Left lobe of liver (tissue), 2 donors: ENCODE results near the gene ATG101. TPM values are rescaled to one million over a fixed set of nuclear protein-coding genes. Genes with fewer than 3 reads are reported as not detected.
A peak's percentile ranks its signal among the peaks of the same experiment; 100 is the strongest.

ENCODE experiments used
- ATAC-seq: fragments of 200-7000 bp; cut with Tn5 transposase; one replicate; pipeline ENCODE4 v1.9.1; 2020; ENCODE audit warnings: mild to moderate bottlenecking, moderate library complexity
- DNase-seq: peaks from one replicate; pipeline ENCODE4 v3.0.0-alpha.2; 2020; ENCODE audit warnings: low spot score
- total RNA-seq: library from RNA; stranded (reverse); gene quantifications from one replicate; pipeline ENCODE4 v1.2.1, GENCODE V29; 2021
- donor health status: DM: no; HTN: no; CAD: no; lungs with moderate emphysema.
- donor health status: DM: no; HTN: yes; CAD: no.

Gene ATG101
- 18.0 TPM for total RNA-seq

GRCh38 chr12:52069327-52070184 lies at the start of gene ATG101:
ATG101 (plus strand) TSS chr12:52069978; CDS start chr12:52073651, 3,673 bp downstream.
- DNase-seq (peak; percentile 90), ATAC-seq (peak; percentile 97)

- DNase-seq = no peak
- ATAC-seq = peak; percentile 15
Measured at GRCh38 chr12:52020539-52021336, 49.0 kb upstream of the ATG101 start.

GRCh38 chr12:52022841-52023181 lies 47.0 kb upstream of the ATG101 start:
- ATAC-seq (no peak), DNase-seq (no peak)

- ATAC-seq = peak; percentile 78
Measured at GRCh38 chr12:52023182-52023975, 46.4 kb upstream of the ATG101 start.

GRCh38 chr12:52023976-52024688 lies 45.6 kb upstream of the ATG101 start:
- ATAC-seq = peak; percentile 0

More at GRCh38 chr12:52023182-52023975, 46.4 kb upstream of the ATG101 start:
- peak; percentile 88 for DNase-seq

GRCh38 chr12:52024845-52025230 lies 44.9 kb upstream of the ATG101 start:
- no peak for ATAC-seq
- DNase-seq = no peak

More at GRCh38 chr12:52023976-52024688, 45.6 kb upstream of the ATG101 start:
- DNase-seq = no peak

GRCh38 chr12:52026263-52026662 lies 43.5 kb upstream of the ATG101 start:
- DNase-seq (no peak), ATAC-seq (no peak)

GRCh38 chr12:52027085-52027843 lies 42.5 kb upstream of the ATG101 start:
- DNase-seq = no peak
- ATAC-seq = no peak

GRCh38 chr12:52029685-52030084 lies 40.1 kb upstream of the ATG101 start:
- ATAC-seq (no peak), DNase-seq (no peak)

- ATAC-seq (peak; percentile 64), DNase-seq (peak; percentile 81)
Measured at GRCh38 chr12:52032446-52032803, 37.4 kb upstream of the ATG101 start.

GRCh38 chr12:52032804-52033445 lies 36.9 kb upstream of the ATG101 start:
- DNase-seq (peak; percentile 99), ATAC-seq (peak; percentile 85)

- DNase-seq (no peak), ATAC-seq (no peak)
Measured at GRCh38 chr12:52033446-52034140, 36.2 kb upstream of the ATG101 start.

GRCh38 chr12:52035190-52035589 lies 34.6 kb upstream of the ATG101 start:
- ATAC-seq (no peak), DNase-seq (no peak)

GRCh38 chr12:52035926-52036325 lies 33.9 kb upstream of the ATG101 start:
- DNase-seq (no peak), ATAC-seq (no peak)

GRCh38 chr12:52036587-52037171 lies 33.1 kb upstream of the ATG101 start:
- DNase-seq (peak; percentile 91), ATAC-seq (peak; percentile 69)

- ATAC-seq (no peak), DNase-seq (no peak)
Measured at GRCh38 chr12:52037248-52037861, 32.4 kb upstream of the ATG101 start.

GRCh38 chr12:52038447-52038846 lies 31.3 kb upstream of the ATG101 start:
- ATAC-seq = no peak
- DNase-seq = no peak

GRCh38 chr12:52041035-52041434 lies 28.7 kb upstream of the ATG101 start:
- no peak for ATAC-seq
- DNase-seq = no peak
